Neural crest cell (in vitro differentiated cells): Measurements from ENCODE around the gene MDK. TPM values are rescaled to one million over a fixed set of nuclear protein-coding genes. Genes with fewer than 3 reads are reported as not detected.

Experiments
- DNase-seq: peaks from one replicate; pipeline ENCODE4 v3.0.0; 2021; ENCODE audit warnings: low read depth, mixed read lengths, low spot score
- H3K27ac Mint-ChIP-seq: one replicate; pipeline ENCODE4 v1.8.0; 2021; ENCODE audit warnings: mild to moderate bottlenecking, mixed read lengths; ENCODE audit not compliant: unreplicated experiment
- H3K27me3 Mint-ChIP-seq: 2 replicates; pipeline ENCODE4 v1.8.0; 2021; ENCODE audit warnings: low read depth, mild to moderate bottlenecking, mixed read lengths
- H3K36me3 Mint-ChIP-seq: 2 replicates; pipeline ENCODE4 v1.8.0; 2021; ENCODE audit warnings: low read depth, mild to moderate bottlenecking, mixed read lengths
- H3K4me1 Mint-ChIP-seq: 2 replicates; pipeline ENCODE4 v1.8.0; 2021; ENCODE audit warnings: mixed read lengths
- H3K4me3 Mint-ChIP-seq: one replicate; pipeline ENCODE4 v1.8.0; 2021; ENCODE audit warnings: mild to moderate bottlenecking, mixed read lengths
- H3K9me3 Mint-ChIP-seq: 2 replicates; pipeline ENCODE4 v1.8.0; 2021; ENCODE audit warnings: mixed read lengths
- CTCF ChIP-seq: fragments of 200-600 bp; sonication (generic); conservative IDR thresholded peaks from 2 replicates; pipeline ENCODE4 v1.5.0; 2021; ENCODE audit warnings: antibody characterized with exemption, mild to moderate bottlenecking
- total RNA-seq: library from RNA; stranded (reverse); gene quantifications from 2 replicates; pipeline ENCODE4 v1.2.1, GENCODE V29; 2021

The MDK gene
- total RNA-seq, 1 donor from 2014 or later = 781 TPM

GRCh38 chr11:46362156-46363030 is 19.1 kb upstream of the MDK start:
- DNase-seq = no peak
- peaks cover 39% of the 10 kb centered on the region for H3K4me1 Mint-ChIP-seq
- peak overlapping the region; percentile 8 for H3K4me3 Mint-ChIP-seq
- no peaks in the 10 kb centered on the region for H3K36me3 Mint-ChIP-seq
- no peaks in the 10 kb centered on the region for H3K9me3 Mint-ChIP-seq
- TF ChIP-seq CTCF = no peak
- no peaks in the 10 kb centered on the region for H3K27me3 Mint-ChIP-seq
- peak overlapping the region; percentile 67 for H3K27ac Mint-ChIP-seq

- Mint-ChIP-seq H3K27me3 (no peaks in the 10 kb centered on the region), H3K36me3 (no peaks in the 10 kb centered on the region), H3K27ac (peak overlapping the region; percentile 10), H3K4me3 (peak overlapping the region; percentile 8), H3K4me1 (peaks cover 40% of the 10 kb centered on the region), H3K9me3 (no peaks in the 10 kb centered on the region)
- TF ChIP-seq CTCF = no peak
- DNase-seq = no peak
These were observed 18.4 kb upstream of the MDK start for GRCh38 chr11:46363031-46363407.

- Mint-ChIP-seq H3K27ac (peak overlapping the region; percentile 27), H3K4me1 (peaks cover 40% of the 10 kb centered on the region), H3K4me3 (no peak overlapping the region), H3K27me3 (no peaks in the 10 kb centered on the region), H3K36me3 (no peaks in the 10 kb centered on the region), H3K9me3 (no peaks in the 10 kb centered on the region)
- no peak for DNase-seq
- TF ChIP-seq CTCF = no peak
These were observed 17.9 kb upstream of the MDK start for GRCh38 chr11:46363455-46364005.

- DNase-seq = no peak
- Mint-ChIP-seq H3K4me1 (peaks cover 40% of the 10 kb centered on the region), H3K36me3 (no peaks in the 10 kb centered on the region), H3K27ac (no peak overlapping the region), H3K4me3 (no peak overlapping the region), H3K27me3 (no peaks in the 10 kb centered on the region), H3K9me3 (no peaks in the 10 kb centered on the region)
- no peak for TF ChIP-seq CTCF
These were observed 17.4 kb upstream of the MDK start for GRCh38 chr11:46364056-46364455.

- Mint-ChIP-seq H3K36me3 (no peaks in the 10 kb centered on the region), H3K9me3 (no peaks in the 10 kb centered on the region), H3K4me1 (peaks cover 46% of the 10 kb centered on the region), H3K4me3 (no peak overlapping the region), H3K27ac (peak overlapping the region; percentile 90), H3K27me3 (no peaks in the 10 kb centered on the region)
- DNase-seq = no peak
- TF ChIP-seq CTCF = no peak
These were observed 16.7 kb upstream of the MDK start for GRCh38 chr11:46364791-46365190.
